ENCODE results near the gene PAK2. TPM values are rescaled to one million over a fixed set of nuclear protein-coding genes. Genes with fewer than 3 reads are reported as not detected.

PAK2 gene
- total and polyA plus RNA-seq, 7 donors, result 17.3 to 79.4 (median 44.3) TPM

DNA sequence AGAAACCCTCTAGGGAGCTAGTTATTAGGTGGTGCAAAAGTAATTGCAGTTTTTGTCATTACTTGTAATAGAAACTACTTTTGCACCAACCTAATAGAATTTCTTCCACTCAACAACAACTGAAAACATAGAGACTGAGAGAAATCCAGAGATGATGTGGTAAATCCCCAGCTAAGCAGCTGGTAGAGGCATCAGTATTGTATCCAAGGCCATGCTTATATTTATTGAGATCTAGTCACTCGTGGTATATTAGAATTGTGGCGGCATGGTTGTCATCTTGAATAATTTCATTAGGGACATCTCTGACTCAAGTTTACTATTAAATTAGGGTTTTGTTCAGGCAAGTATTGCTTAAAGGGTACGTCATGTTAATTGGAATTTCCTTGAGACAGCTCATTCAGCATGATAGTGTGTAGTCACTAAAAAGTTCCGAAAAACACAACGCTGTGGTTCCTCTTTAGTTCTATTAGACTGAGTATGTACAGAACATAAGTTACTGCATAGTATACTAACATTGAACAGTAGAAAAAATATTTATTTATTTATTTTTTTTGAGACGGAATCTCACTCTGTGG, 35.3 kb downstream of the PAK2 start:
- H3K27ac ChIP-seq, result peak overlapping the region; percentile 65
- 89 to 93% (median 92%) methylated on average over 6 of the region's 6 CpGs for WGBS, 3 donors
- H3K9me3 ChIP-seq, result no peaks in the 10 kb centered on the region
- H3K4me1 ChIP-seq, result peaks cover 45% of the 10 kb centered on the region
- TF ChIP-seq CTCF (IDR thresholded peaks at IDR 0.05), result no peak
- intact Hi-C loops (cut with DNase I), result no loop called here
- DNase-seq, result no peak
- no peak overlapping the region for H3K4me3 ChIP-seq
- no peaks in the 10 kb centered on the region for H3K36me3 ChIP-seq (ENCODE audit: insufficient read depth in 1 of 2, low read depth in 1 of 2)
- H3K27me3 ChIP-seq (ENCODE audit: insufficient read depth in 3 of 3, low read length in 2 of 3), result no peaks in the 10 kb centered on the region
- ATAC-seq, result peak in 2 of 4 donors; percentile 9 to 16

DNA sequence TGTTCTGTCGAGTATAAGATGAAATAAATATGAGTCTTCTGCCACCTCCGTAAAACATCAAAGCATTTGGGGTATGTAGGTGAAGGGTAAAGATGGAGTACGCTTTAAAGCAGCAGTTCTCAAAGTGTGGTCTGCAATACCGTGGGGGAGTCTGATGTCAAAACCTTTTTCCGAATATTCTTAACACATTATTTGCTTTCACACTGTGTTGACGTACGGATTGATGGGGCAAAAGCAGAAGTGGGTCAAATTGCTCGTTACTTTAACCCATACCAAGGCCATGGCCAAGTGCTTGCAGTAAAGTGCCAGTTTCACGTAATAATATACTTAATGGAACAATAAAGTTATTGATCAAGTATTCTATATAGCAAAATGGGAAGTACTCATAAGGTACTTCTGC, 36.3 kb downstream of the PAK2 start:
- intact Hi-C loops (cut with DNase I), result no loop called here
- Histone ChIP-seq H3K4me1 (peaks cover 45% of the 10 kb centered on the region), H3K4me3 (no peak overlapping the region), H3K36me3 (ENCODE audit: insufficient read depth in 1 of 2, low read depth in 1 of 2) (no peaks in the 10 kb centered on the region), H3K27ac (no peak overlapping the region), H3K9me3 (no peaks in the 10 kb centered on the region), H3K27me3 (ENCODE audit: insufficient read depth in 3 of 3, low read length in 2 of 3) (no peaks in the 10 kb centered on the region)
- TF ChIP-seq CTCF (IDR thresholded peaks at IDR 0.05), result no peak
- ATAC-seq (no peak), DNase-seq (no peak)
- WGBS, 3 donors, result 58 to 75% (median 61%) methylated on average over 9 of the region's 9 CpGs

- DNase-seq (no peak), ATAC-seq (no peak)
- Histone ChIP-seq H3K27ac (peak overlapping the region; percentile 62), H3K9me3 (no peaks in the 10 kb centered on the region), H3K4me1 (peaks cover 45% of the 10 kb centered on the region), H3K27me3 (ENCODE audit: insufficient read depth in 3 of 3, low read length in 2 of 3) (no peaks in the 10 kb centered on the region), H3K36me3 (ENCODE audit: insufficient read depth in 1 of 2, low read depth in 1 of 2) (peaks cover 0 to 5% of the 10 kb centered on the region in 2 donors), H3K4me3 (no peak overlapping the region)
- TF ChIP-seq CTCF (IDR thresholded peaks at IDR 0.05), result no peak
- intact Hi-C loops (cut with DNase I), result no loop called here
- WGBS, 3 donors, result 73 to 92% (median 87%) methylated on average over 8 of the region's 8 CpGs
Measured at GRCh38 chr3:196777836-196778235, 38.2 kb downstream of the PAK2 start.

DNA sequence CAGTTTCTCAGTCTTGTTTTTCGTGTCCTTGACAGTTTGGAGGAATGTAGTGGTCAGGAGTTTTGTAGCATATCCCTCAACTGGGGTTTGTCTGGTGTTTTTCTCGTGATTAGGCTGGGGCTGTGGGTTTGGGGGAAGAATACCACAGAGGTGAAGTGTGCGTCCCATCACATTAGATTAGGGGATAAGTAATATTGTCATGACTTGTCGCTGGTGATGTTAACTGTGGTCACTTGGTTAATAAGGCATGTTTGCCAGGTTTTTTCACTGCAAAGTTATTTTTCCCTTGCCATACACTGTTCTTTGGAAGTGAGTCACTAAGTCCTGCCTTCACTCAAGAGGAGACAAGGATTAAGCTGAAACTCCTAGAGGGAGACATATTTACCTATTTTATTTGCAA, 39.1 kb downstream of the PAK2 start:
- no peaks in the 10 kb centered on the region for H3K27me3 ChIP-seq (ENCODE audit: insufficient read depth in 3 of 3, low read length in 2 of 3)
- intact Hi-C loops (cut with DNase I), result no loop called here
- TF ChIP-seq CTCF (IDR thresholded peaks at IDR 0.05), result no peak
- H3K9me3 ChIP-seq, result no peaks in the 10 kb centered on the region
- peak; percentile 53 to 75 (median 58) for ATAC-seq
- H3K36me3 ChIP-seq (ENCODE audit: insufficient read depth in 1 of 2, low read depth in 1 of 2), result peaks cover 4 to 14% of the 10 kb centered on the region in 2 donors
- WGBS, 3 donors, result 47 to 61% (median 49%) methylated on average over 4 of the region's 4 CpGs
- DNase-seq, result no peak
- H3K27ac ChIP-seq, result peak overlapping the region; percentile 62
- peaks cover 35% of the 10 kb centered on the region for H3K4me1 ChIP-seq
- H3K4me3 ChIP-seq, result no peak overlapping the region

DNA sequence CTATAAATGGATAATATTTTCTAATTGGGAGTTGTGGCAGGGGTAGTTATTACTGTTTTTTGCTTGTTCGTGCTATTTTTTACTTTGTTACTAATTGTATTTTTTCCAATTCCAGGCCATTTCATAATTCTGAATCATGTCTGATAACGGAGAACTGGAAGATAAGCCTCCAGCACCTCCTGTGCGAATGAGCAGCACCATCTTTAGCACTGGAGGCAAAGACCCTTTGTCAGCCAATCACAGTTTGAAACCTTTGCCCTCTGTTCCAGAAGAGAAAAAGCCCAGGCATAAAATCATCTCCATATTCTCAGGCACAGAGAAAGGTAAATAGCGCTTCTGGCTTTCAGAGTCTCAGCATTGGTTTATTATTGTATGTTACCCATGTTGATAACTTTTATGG, 42.9 kb downstream of the PAK2 start:
- H3K4me3 ChIP-seq, result no peak overlapping the region
- H3K9me3 ChIP-seq, result no peaks in the 10 kb centered on the region
- 93 to 97% (median 96%) methylated on average over 4 of the region's 4 CpGs for WGBS, 3 donors
- H3K27me3 ChIP-seq (ENCODE audit: insufficient read depth in 3 of 3, low read length in 2 of 3), result no peaks in the 10 kb centered on the region
- peaks cover 4 to 31% of the 10 kb centered on the region in 2 donors for H3K36me3 ChIP-seq (ENCODE audit: insufficient read depth in 1 of 2, low read depth in 1 of 2)
- ATAC-seq (no peak), DNase-seq (no peak)
- peaks cover 19% of the 10 kb centered on the region for H3K4me1 ChIP-seq
- TF ChIP-seq CTCF (IDR thresholded peaks at IDR 0.05), result no peak
- no peak overlapping the region for H3K27ac ChIP-seq
- intact Hi-C loops (cut with DNase I), result no loop called here
